ENCODE results near the gene ZC3H14. TPM values are rescaled to one million over a fixed set of nuclear protein-coding genes. Genes with fewer than 3 reads are reported as not detected.

The ZC3H14 gene
- total RNA-seq, result 59.0 and 60.4 TPM in 2 replicates

GRCh38 chr14:88562831-88563686, at the start of gene ZC3H14:
TSS of gene ZC3H14 (plus strand) at chr14:88563037. CDS start at chr14:88563134, 97 bp downstream.

GRCh38 chr14:88554457-88555286, 8.2 kb upstream of the ZC3H14 start, which contains the start of gene PTPN21:
TSS of gene PTPN21 (minus strand) at chr14:88555007. CDS start at chr14:88550417, 4,590 bp downstream.

Other genes with a start within 250 kb of the ZC3H14 start
- gene KCNK10, start 239.8 kb upstream of the ZC3H14 start, total RNA-seq, result not detected in 2 replicates
- gene SPATA7, start 177.4 kb upstream of the ZC3H14 start, total RNA-seq, result 13.6 and 14.3 TPM in 2 replicates
- gene PTPN21, start 8.0 kb upstream of the ZC3H14 start, total RNA-seq, result 16.4 and 16.6 TPM in 2 replicates
- gene EML5, start 229.9 kb downstream of the ZC3H14 start, total RNA-seq, result 0.13 and 0.20 TPM in 2 replicates

All from smooth muscle cell of the pulmonary artery (primary cell).